ENCODE results near the gene CD48.

- TF ChIP-seq CTCF (conservative IDR thresholded peaks at IDR 0.05; ENCODE audit: low read depth, low read length) (no peak), EZH2 (IDR thresholded peaks at IDR 0.05; ENCODE audit: borderline replicate concordance, low read depth, low read length, poor library complexity, severe bottlenecking) (no peak)
These were observed 39.0 kb upstream of the CD48 start for GRCh38 chr1:160750608-160751007.
